Hepatocyte (in vitro differentiated cells): Measurements from ENCODE around the gene NRG2. TPM values are rescaled to one million over a fixed set of nuclear protein-coding genes. Genes with fewer than 3 reads are reported as not detected.

ENCODE experiments used
- DNase-seq: peaks from one replicate; pipeline ENCODE4 v3.0.0-alpha.2; 2016; ENCODE audit warnings: low spot score
- H2AFZ ChIP-seq: fragments of 200-600 bp; sonication (generic); 2 replicates; pipeline ENCODE4 v1.6.0; 2016; ENCODE audit warnings: antibody characterized with exemption, mild to moderate bottlenecking
- H3K27ac ChIP-seq: fragments of 200-600 bp; sonication (generic); 2 replicates; pipeline ENCODE4 v1.5.1; 2016; ENCODE audit warnings: mild to moderate bottlenecking
- H3K27me3 ChIP-seq: fragments of 200-600 bp; sonication (generic); 2 replicates; pipeline ENCODE4 v1.6.1; 2016
- H3K36me3 ChIP-seq: fragments of 200-600 bp; sonication (generic); replicated peaks from 2 replicates; pipeline ENCODE4 v1.5.1; 2016; ENCODE audit warnings: low read depth; ENCODE audit not compliant: insufficient read depth
- H3K4me1 ChIP-seq: fragments of 200-600 bp; sonication (generic); 2 replicates; pipeline ENCODE4 v1.5.1; 2016; ENCODE audit warnings: mild to moderate bottlenecking, moderate library complexity; ENCODE audit not compliant: insufficient read depth
- H3K4me2 ChIP-seq: fragments of 200-600 bp; sonication (generic); 2 replicates; pipeline ENCODE4 v1.6.0; 2016
- H3K4me3 ChIP-seq: fragments of 200-600 bp; sonication (generic); 2 replicates; pipeline ENCODE4 v1.5.1; 2016; ENCODE audit warnings: mild to moderate bottlenecking
- H3K79me2 ChIP-seq: fragments of 200-600 bp; sonication (generic); 2 replicates; pipeline ENCODE4 v1.6.0; 2017; ENCODE audit warnings: mild to moderate bottlenecking
- H3K9me2 ChIP-seq: fragments of 200-600 bp; sonication (generic); replicated peaks from 2 replicates; pipeline ENCODE4 v1.6.0; 2017; ENCODE audit warnings: mild to moderate bottlenecking; ENCODE audit not compliant: insufficient read depth
- H3K9me3 ChIP-seq: fragments of 200-600 bp; sonication (generic); 2 replicates; pipeline ENCODE4 v1.5.1; 2016; ENCODE audit warnings: low read depth, mild to moderate bottlenecking
- H4K20me1 ChIP-seq: fragments of 200-600 bp; sonication (generic); 2 replicates; pipeline ENCODE4 v1.6.0; 2016; ENCODE audit warnings: mild to moderate bottlenecking; ENCODE audit not compliant: insufficient read depth, poor library complexity, severe bottlenecking
- CTCF ChIP-seq: fragments of 200-600 bp; sonication (generic); IDR thresholded peaks from 2 replicates; pipeline ENCODE4 v1.5.1; 2016; ENCODE audit warnings: antibody characterized with exemption, mild to moderate bottlenecking; ENCODE audit not compliant: poor library complexity
- EZH2 ChIP-seq: fragments of 200-600 bp; sonication (generic); IDR thresholded peaks from 2 replicates; pipeline ENCODE4 v1.6.1; 2016; ENCODE audit warnings: antibody characterized with exemption, mild to moderate bottlenecking, borderline replicate concordance
- EZH2phosphoT487 ChIP-seq: fragments of 200-600 bp; sonication (generic); IDR thresholded peaks from one replicate; pipeline ENCODE4 v1.6.1; 2018; ENCODE audit warnings: antibody characterized with exemption, mild to moderate bottlenecking, low read depth, moderate library complexity; ENCODE audit not compliant: unreplicated experiment, severe bottlenecking
- WGBS: methylation state at CpG from one replicate; pipeline ENCODE4 v1.1.6; 2016; ENCODE audit warnings: low lambda C conversion rate; ENCODE audit errors: missing lambda C conversion rate; 5-methylcytosine and 5-hydroxymethylcytosine counted together
- polyA plus RNA-seq: library from polyadenylated mRNA; unstranded; fragments of >200 nt; fragmentation: Nextera tagmentation; extraction: Ambion mirVana; gene quantifications from 2 replicates; pipeline ENCODE4 v1.2.1, GENCODE V29; 2016
- total RNA-seq: library from RNA; depleted of rRNA; stranded (reverse); fragments of >200 nt; gene quantifications from 2 replicates; pipeline ENCODE4 v1.2.3, GENCODE V29; 2014

Gene NRG2
- total and polyA plus RNA-seq, 2 experiments from 2014 or later, result 1.4 to 1.5 TPM

GRCh38 chr5:140020601-140021177 is 22.4 kb downstream of the NRG2 start:
- 70% methylated on average over 4 of the region's 4 CpGs for WGBS
- H2AFZ ChIP-seq, result no peak overlapping the region
- H3K4me1 ChIP-seq, result peaks cover 6% of the 10 kb centered on the region
- H3K27ac ChIP-seq, result no peak overlapping the region
- TF ChIP-seq EZH2 (no peak), EZH2phosphoT487 (no peak), CTCF (no peak)
- H3K79me2 ChIP-seq, result no peaks in the 10 kb centered on the region
- DNase-seq, result no peak
- no peaks in the 10 kb centered on the region for H3K36me3 ChIP-seq
- H4K20me1 ChIP-seq, result no peaks in the 10 kb centered on the region
- H3K4me2 ChIP-seq, result no peak overlapping the region
- peaks cover 15% of the 10 kb centered on the region for H3K27me3 ChIP-seq
- H3K9me2 ChIP-seq, result no peaks in the 10 kb centered on the region
- H3K4me3 ChIP-seq, result no peak overlapping the region
- no peaks in the 10 kb centered on the region for H3K9me3 ChIP-seq

GRCh38 chr5:140018920-140019644 is 24.0 kb downstream of the NRG2 start:
- no peaks in the 10 kb centered on the region for H3K9me3 ChIP-seq
- no peak overlapping the region for H3K4me2 ChIP-seq
- no peaks in the 10 kb centered on the region for H3K79me2 ChIP-seq
- no peak overlapping the region for H3K4me3 ChIP-seq
- peaks cover 6% of the 10 kb centered on the region for H3K4me1 ChIP-seq
- peak; percentile 28 for DNase-seq
- peaks cover 15% of the 10 kb centered on the region for H3K27me3 ChIP-seq
- H3K27ac ChIP-seq, result no peak overlapping the region
- TF ChIP-seq CTCF (no peak), EZH2phosphoT487 (no peak), EZH2 (no peak)
- 18% methylated on average over 4 of the region's 4 CpGs for WGBS
- no peaks in the 10 kb centered on the region for H3K36me3 ChIP-seq
- H2AFZ ChIP-seq, result no peak overlapping the region
- no peaks in the 10 kb centered on the region for H3K9me2 ChIP-seq
- H4K20me1 ChIP-seq, result no peaks in the 10 kb centered on the region

- Histone ChIP-seq H2AFZ (no peak overlapping the region), H3K27me3 (peaks cover 19% of the 10 kb centered on the region), H3K9me3 (no peaks in the 10 kb centered on the region), H3K4me1 (peaks cover 6% of the 10 kb centered on the region), H4K20me1 (no peaks in the 10 kb centered on the region), H3K4me3 (no peak overlapping the region), H3K9me2 (no peaks in the 10 kb centered on the region), H3K4me2 (no peak overlapping the region), H3K79me2 (no peaks in the 10 kb centered on the region), H3K36me3 (no peaks in the 10 kb centered on the region), H3K27ac (no peak overlapping the region)
- TF ChIP-seq EZH2, result no peak
- DNase-seq, result no peak
- 93% methylated on average over 7 of the region's 7 CpGs for WGBS
Observed at GRCh38 chr5:140018517-140018916, 24.6 kb downstream of the NRG2 start.

- peaks cover 6% of the 10 kb centered on the region for H3K4me1 ChIP-seq
- no peak overlapping the region for H3K27ac ChIP-seq
- no peaks in the 10 kb centered on the region for H3K36me3 ChIP-seq
- H3K4me2 ChIP-seq, result no peak overlapping the region
- WGBS, result 69% methylated on average over 8 of the region's 8 CpGs
- no peak overlapping the region for H2AFZ ChIP-seq
- TF ChIP-seq CTCF (no peak), EZH2 (no peak), EZH2phosphoT487 (no peak)
- H3K9me2 ChIP-seq, result no peaks in the 10 kb centered on the region
- no peaks in the 10 kb centered on the region for H3K9me3 ChIP-seq
- no peaks in the 10 kb centered on the region for H4K20me1 ChIP-seq
- H3K79me2 ChIP-seq, result no peaks in the 10 kb centered on the region
- H3K27me3 ChIP-seq, result peaks cover 24% of the 10 kb centered on the region
- no peak overlapping the region for H3K4me3 ChIP-seq
- DNase-seq, result no peak
Observed at GRCh38 chr5:140018096-140018481, 25.0 kb downstream of the NRG2 start.
